ENCODE measurements around the gene ASCC1.

GRCh38 chr10:72158176-72158575, 57.9 kb downstream of the ASCC1 start:
- no peak for TF ChIP-seq POLR2A (IDR thresholded peaks at IDR 0.05; ENCODE audit: low read depth, low read length)
- no peak for TF ChIP-seq CTCF (IDR thresholded peaks at IDR 0.05; ENCODE audit: extremely low read depth in 1 of 2, insufficient read depth in 1 of 2, low read depth in 1 of 2, low read length in 2 of 2)
- TF ChIP-seq MAX (IDR thresholded peaks at IDR 0.05; ENCODE audit: insufficient read depth, insufficient read length) = no peak
- TF ChIP-seq FOS (IDR thresholded peaks at IDR 0.05; ENCODE audit: borderline replicate concordance, insufficient read depth, low read length) = no peak
- no peak for TF ChIP-seq POLR2AphosphoS5 (IDR thresholded peaks at IDR 0.05; ENCODE audit: insufficient read depth, low read depth, low read length)
